Glutamatergic neuron (in vitro differentiated cells): ENCODE measurements around the gene SPINK8. TPM values are rescaled to one million over a fixed set of nuclear protein-coding genes. Genes with fewer than 3 reads are reported as not detected.
"Not testable (repeated sequence)": the region's sequence is repeated elsewhere in the genome, so short reads cannot be mapped to it uniquely, and the experiment has no call there.

Experiments used
- DNase-seq: peaks from one replicate; pipeline ENCODE4 v3.0.0; 2022
- H3K27ac Mint-ChIP-seq: one replicate; pipeline ENCODE4 v1.8.0; 2020; ENCODE audit warnings: mild to moderate bottlenecking, mixed read lengths, inconsistent platforms; ENCODE audit not compliant: unreplicated experiment
- H3K27me3 Mint-ChIP-seq: one replicate; pipeline ENCODE4 v1.8.0; 2020; ENCODE audit warnings: mild to moderate bottlenecking, moderate library complexity, mixed read lengths, inconsistent platforms; ENCODE audit not compliant: unreplicated experiment
- H3K36me3 Mint-ChIP-seq: one replicate; pipeline ENCODE4 v1.8.0; 2020; ENCODE audit warnings: mild to moderate bottlenecking, mixed read lengths, inconsistent platforms; ENCODE audit not compliant: unreplicated experiment
- H3K4me1 Mint-ChIP-seq: one replicate; pipeline ENCODE4 v1.8.0; 2020; ENCODE audit warnings: mild to moderate bottlenecking, low read depth, mixed read lengths, inconsistent platforms; ENCODE audit not compliant: unreplicated experiment
- H3K4me3 Mint-ChIP-seq: one replicate; pipeline ENCODE4 v1.8.0; 2020; ENCODE audit warnings: mild to moderate bottlenecking, mixed read lengths, inconsistent platforms; ENCODE audit not compliant: unreplicated experiment
- H3K9me3 Mint-ChIP-seq: one replicate; pipeline ENCODE4 v1.8.0; 2020; ENCODE audit warnings: mild to moderate bottlenecking, moderate library complexity, mixed read lengths, inconsistent platforms; ENCODE audit not compliant: unreplicated experiment
- CTCF ChIP-seq: fragments of 200-600 bp; sonication (generic); IDR thresholded peaks from one replicate; pipeline ENCODE4 v1.5.0; 2021; ENCODE audit not compliant: partially characterized antibody, unreplicated experiment
- total RNA-seq: library from RNA; stranded (reverse); fragmentation: NEBNext Ultra II Directional; extraction: Animal tissue kit (Norgen Biotek cat#: 25700); gene quantifications from one replicate; pipeline ENCODE4 v1.2.1, GENCODE V29; 2021; ENCODE audit not compliant: unreplicated experiment

SPINK8 gene
- total RNA-seq, 1 donor from 2014 or later = not detected

GRCh38 chr3:48274452-48274851, 59.0 kb downstream of the SPINK8 start:
- H3K9me3 Mint-ChIP-seq = peaks cover 7% of the 10 kb centered on the region
- TF ChIP-seq CTCF = no peak
- H3K27ac Mint-ChIP-seq = no peak overlapping the region

GRCh38 chr3:48273594-48274211, 59.8 kb downstream of the SPINK8 start:
- Mint-ChIP-seq H3K27ac (peak overlapping the region; percentile 22), H3K4me3 (no peak overlapping the region), H3K9me3 (peaks cover 7% of the 10 kb centered on the region), H3K36me3 (peaks cover 16% of the 10 kb centered on the region), H3K4me1 (peaks cover 5% of the 10 kb centered on the region), H3K27me3 (peaks cover 4% of the 10 kb centered on the region)
- DNase-seq = peak; percentile 60
- TF ChIP-seq CTCF = peak; percentile 62

More at GRCh38 chr3:48274452-48274851, 59.0 kb downstream of the SPINK8 start:
- H3K36me3 Mint-ChIP-seq = peaks cover 16% of the 10 kb centered on the region
- DNase-seq = no peak
- peaks cover 5% of the 10 kb centered on the region for H3K4me1 Mint-ChIP-seq
- H3K27me3 Mint-ChIP-seq = peaks cover 4% of the 10 kb centered on the region
- H3K4me3 Mint-ChIP-seq = no peak overlapping the region

- no peak overlapping the region for H3K4me3 Mint-ChIP-seq
- peaks cover 2% of the 10 kb centered on the region for H3K27me3 Mint-ChIP-seq
- no peak overlapping the region for H3K27ac Mint-ChIP-seq
- peaks cover 7% of the 10 kb centered on the region for H3K9me3 Mint-ChIP-seq
- H3K4me1 Mint-ChIP-seq = peaks cover 5% of the 10 kb centered on the region
- DNase-seq = no peak
- peaks cover 16% of the 10 kb centered on the region for H3K36me3 Mint-ChIP-seq
- TF ChIP-seq CTCF = no peak
These were observed 61.5 kb downstream of the SPINK8 start for GRCh38 chr3:48271763-48272498.

- not testable (repeated sequence) for H3K27ac Mint-ChIP-seq, H3K4me1 Mint-ChIP-seq, H3K9me3 Mint-ChIP-seq, H3K4me3 Mint-ChIP-seq, H3K27me3 Mint-ChIP-seq, DNase-seq
- H3K36me3 Mint-ChIP-seq = peaks cover 16% of the 10 kb centered on the region
These were observed 62.2 kb downstream of the SPINK8 start for GRCh38 chr3:48271223-48271622.

GRCh38 chr3:48270306-48270705, 63.2 kb downstream of the SPINK8 start:
- Mint-ChIP-seq H3K27me3 (peaks cover 2% of the 10 kb centered on the region), H3K27ac (no peak overlapping the region), H3K4me1 (peaks cover 5% of the 10 kb centered on the region), H3K4me3 (no peak overlapping the region), H3K9me3 (peaks cover 7% of the 10 kb centered on the region), H3K36me3 (peaks cover 16% of the 10 kb centered on the region)
- DNase-seq = no peak
- no peak for TF ChIP-seq CTCF
